H9 (cell line): Measurements from ENCODE around the gene TRAPPC2L. TPM values are rescaled to one million over a fixed set of nuclear protein-coding genes. Genes with fewer than 3 reads are reported as not detected.

Source experiments
- DNase-seq: peaks from one replicate; pipeline ENCODE4 v3.0.0-alpha.2; 2017
- H2AFZ ChIP-seq: one replicate; pipeline ENCODE4 v1.6.1; 2013; ENCODE audit warnings: mild to moderate bottlenecking, low read length, control low read depth, moderate library complexity
- H2AK5ac ChIP-seq: 2 replicates; pipeline ENCODE4 v1.6.1; 2013; ENCODE audit warnings: low read length, control low read depth, mixed read lengths; ENCODE audit not compliant: insufficient read length
- H2BK120ac ChIP-seq: one replicate; pipeline ENCODE4 v1.6.1; 2013; ENCODE audit warnings: low read depth, mild to moderate bottlenecking, low read length, control low read depth, inconsistent platforms; ENCODE audit not compliant: poor library complexity, severe bottlenecking
- H2BK12ac ChIP-seq: 2 replicates; pipeline ENCODE4 v1.6.1; 2013; ENCODE audit warnings: low read length, control low read depth, mixed read lengths, low read depth; ENCODE audit not compliant: insufficient read length
- H2BK15ac ChIP-seq: 2 replicates; pipeline ENCODE4 v1.6.1; 2013; ENCODE audit warnings: low read depth, low read length, control low read depth
- H2BK20ac ChIP-seq: one replicate; pipeline ENCODE4 v1.6.1; 2013; ENCODE audit warnings: low read depth, mild to moderate bottlenecking, low read length, control low read depth, inconsistent platforms; ENCODE audit not compliant: poor library complexity, severe bottlenecking
- H2BK5ac ChIP-seq: 2 replicates; pipeline ENCODE4 v1.6.1; 2013; ENCODE audit warnings: low read length, control low read depth, mixed read lengths; ENCODE audit not compliant: insufficient read length
- H3K14ac ChIP-seq: 2 replicates; pipeline ENCODE4 v1.6.1; 2013; ENCODE audit warnings: low read length, control low read depth; ENCODE audit not compliant: insufficient read depth
- H3K18ac ChIP-seq: 2 replicates; pipeline ENCODE4 v1.6.1; 2013; ENCODE audit warnings: low read depth, mild to moderate bottlenecking, mixed read lengths, low read length, control low read depth; ENCODE audit not compliant: insufficient read length
- H3K23ac ChIP-seq: 2 replicates; pipeline ENCODE4 v1.6.1; 2013; ENCODE audit warnings: low read length, control low read depth, mixed read lengths, low read depth; ENCODE audit not compliant: insufficient read length
- H3K23me2 ChIP-seq: 2 replicates; pipeline ENCODE4 v1.6.1; 2013; ENCODE audit warnings: low read depth, mild to moderate bottlenecking, mixed read lengths, low read length, control low read depth; ENCODE audit not compliant: insufficient read length, poor library complexity, severe bottlenecking
- H3K27ac ChIP-seq: 2 replicates; pipeline ENCODE4 v1.5.1; 2013; ENCODE audit warnings: low read length, control low read depth, mixed read lengths, low read depth; ENCODE audit not compliant: insufficient read length
- H3K27me3 ChIP-seq: 2 replicates; pipeline ENCODE4 v1.6.1; 2013; ENCODE audit warnings: low read length, control low read depth, inconsistent platforms; ENCODE audit not compliant: insufficient read depth
- H3K4ac ChIP-seq: 2 replicates; pipeline ENCODE4 v1.6.1; 2013; ENCODE audit warnings: low read depth, mild to moderate bottlenecking, control low read depth, inconsistent platforms, low read length, moderate library complexity
- H3K4me1 ChIP-seq: 2 replicates; pipeline ENCODE4 v1.6.1; 2013; ENCODE audit warnings: low read length, control low read depth, inconsistent platforms; ENCODE audit not compliant: insufficient read depth
- H3K4me2 ChIP-seq: 2 replicates; pipeline ENCODE4 v1.6.1; 2013; ENCODE audit warnings: low read length, control low read depth, mixed read lengths; ENCODE audit not compliant: insufficient read length, insufficient read depth
- H3K56ac ChIP-seq: 2 replicates; pipeline ENCODE4 v1.6.1; 2013; ENCODE audit warnings: low read depth, mild to moderate bottlenecking, mixed read lengths, low read length, control low read depth; ENCODE audit not compliant: insufficient read length
- H3K79me1 ChIP-seq: 2 replicates; pipeline ENCODE4 v1.6.1; 2013; ENCODE audit warnings: low read depth, mild to moderate bottlenecking, moderate library complexity, low read length, control low read depth, inconsistent platforms; ENCODE audit not compliant: insufficient read depth, poor library complexity, severe bottlenecking
- H3K79me2 ChIP-seq: 2 replicates; pipeline ENCODE4 v1.6.1; 2013; ENCODE audit warnings: low read length, control low read depth, inconsistent platforms; ENCODE audit not compliant: insufficient read depth
- H3K9ac ChIP-seq: 2 replicates; pipeline ENCODE4 v1.6.1; 2013; ENCODE audit warnings: low read length, control low read depth, mixed read lengths; ENCODE audit not compliant: insufficient read length; ENCODE audit errors: extremely low read depth
- H3K9me3 ChIP-seq: one replicate; pipeline ENCODE4 v1.6.1; 2013; ENCODE audit warnings: low read depth, low read length, inconsistent platforms; ENCODE audit not compliant: control insufficient read depth
- H3T11ph ChIP-seq: one replicate; pipeline ENCODE4 v1.6.1; 2013; ENCODE audit warnings: mild to moderate bottlenecking, low read length, control low read depth, inconsistent platforms
- H4K20me1 ChIP-seq: one replicate; pipeline ENCODE4 v1.6.1; 2013; ENCODE audit not compliant: control insufficient read depth, insufficient read length, insufficient read depth
- H4K5ac ChIP-seq: 2 replicates; pipeline ENCODE4 v1.6.1; 2013; ENCODE audit warnings: low read depth, mild to moderate bottlenecking, mixed read lengths, low read length, control low read depth; ENCODE audit not compliant: insufficient read length
- H4K8ac ChIP-seq: replicated peaks from 2 replicates; pipeline ENCODE4 v1.6.1; 2013; ENCODE audit warnings: low read length, control low read depth, mixed read lengths, low read depth; ENCODE audit not compliant: insufficient read length
- H4K91ac ChIP-seq: 2 replicates; pipeline ENCODE4 v1.6.1; 2013; ENCODE audit warnings: low read depth, mild to moderate bottlenecking, moderate library complexity, mixed read lengths, low read length, control low read depth; ENCODE audit not compliant: insufficient read length
- H3K27ac Mint-ChIP-seq, 3 experiments: 2 replicates in 2 of 3; 3 replicates in 1 of 3; pipeline ENCODE4 v1.8.0; 2020 to 2021; ENCODE audit warnings: mixed read lengths in 3 of 3, mild to moderate bottlenecking in 1 of 3, moderate library complexity in 1 of 3
- H3K27me3 Mint-ChIP-seq: 2 replicates; pipeline ENCODE4 v1.8.0; 2021; ENCODE audit warnings: low read depth, mild to moderate bottlenecking, moderate library complexity, mixed read lengths
- H3K36me3 Mint-ChIP-seq, 3 experiments: 2 replicates in 2 of 3; 3 replicates in 1 of 3; pipeline ENCODE4 v1.8.0; 2020 to 2021; ENCODE audit warnings: low read depth in 3 of 3, mixed read lengths in 3 of 3; ENCODE audit not compliant: insufficient read depth in 1 of 3
- H3K4me1 Mint-ChIP-seq, 2 experiments: 2 replicates each; pipeline ENCODE4 v1.8.0; 2020; ENCODE audit warnings: mixed read lengths in 2 of 2
- H3K4me3 Mint-ChIP-seq, 2 experiments: 2 replicates in 1 of 2; 3 replicates in 1 of 2; pipeline ENCODE4 v1.8.0; 2020 to 2021; ENCODE audit warnings: mild to moderate bottlenecking in 2 of 2, mixed read lengths in 2 of 2, moderate library complexity in 1 of 2
- H3K9me3 Mint-ChIP-seq, 2 experiments: 2 replicates in 1 of 2; 3 replicates in 1 of 2; pipeline ENCODE4 v1.8.0; 2020; ENCODE audit warnings: mild to moderate bottlenecking in 2 of 2, mixed read lengths in 2 of 2, moderate library complexity in 1 of 2
- CTCF ChIP-seq: fragments of 200-600 bp; sonication (generic); conservative IDR thresholded peaks from 3 replicates; pipeline ENCODE4 v1.8.0; 2021; ENCODE audit warnings: antibody characterized with exemption, mild to moderate bottlenecking
- WGBS: extraction: QIAGEN DNeasy Blood & Tissue Kit; methylation state at CpG from one replicate; pipeline ENCODE4 v1.1.7; 2013; ENCODE audit warnings: missing lambda C conversion rate, low lambda C conversion rate, mixed read lengths; ENCODE audit not compliant: insufficient read length; ENCODE audit errors: extremely low coverage; 5-methylcytosine and 5-hydroxymethylcytosine counted together
- total RNA-seq: library from RNA; stranded (reverse); gene quantifications from 2 replicates; pipeline ENCODE4 v1.2.1, GENCODE V29; 2021

Gene TRAPPC2L
- total RNA-seq, 1 experiment from 2014 or later: 90.3 TPM

- no CpG with 5 or more reads among the region's 39 CpGs for WGBS
- Histone ChIP-seq H3K23me2 (no peaks in the 10 kb centered on the region), H2BK20ac (no peak overlapping the region), H3K27ac (no peak overlapping the region), H3K27me3 (no peaks in the 10 kb centered on the region), H3K4me1 (no peaks in the 10 kb centered on the region), H2BK12ac (no peak overlapping the region), H4K91ac (no peak overlapping the region), H4K20me1 (no peaks in the 10 kb centered on the region), H3K56ac (no peak overlapping the region), H2AK5ac (no peak overlapping the region), H2BK15ac (no peak overlapping the region), H3T11ph (no peak overlapping the region), H3K4ac (no peak overlapping the region), H4K8ac (no peak overlapping the region), H3K79me1 (no peaks in the 10 kb centered on the region), H2BK5ac (no peak overlapping the region), H2AFZ (no peak overlapping the region), H3K9me3 (no peaks in the 10 kb centered on the region), H4K5ac (no peak overlapping the region), H3K14ac (no peak overlapping the region), H3K18ac (no peak overlapping the region), H3K9ac (no peak overlapping the region), H3K4me2 (no peak overlapping the region), H3K79me2 (no peaks in the 10 kb centered on the region), H2BK120ac (no peak overlapping the region), H3K23ac (no peak overlapping the region)
- TF ChIP-seq CTCF: peak; percentile 48; the same call in 2 of the 3 replicates
- Mint-ChIP-seq H3K4me1 (no peaks in the 10 kb centered on the region), H3K27me3 (no peaks in the 10 kb centered on the region), H3K36me3 (peaks cover 4 to 16% (median 13%) of the 10 kb centered on the region in 3 experiments; a peak in 6 of 7 replicates), H3K9me3 (no peaks in the 10 kb centered on the region), H3K27ac (no peak overlapping the region), H3K4me3 (no peak overlapping the region)
- no peak for DNase-seq
Measured at GRCh38 chr16:88839026-88839529, 17.8 kb upstream of the TRAPPC2L start.
